ENCODE data around the gene DNAJC10. TPM values are rescaled to one million over a fixed set of nuclear protein-coding genes. Genes with fewer than 3 reads are reported as not detected.
"Not testable (repeated sequence)": the region's sequence is repeated elsewhere in the genome, so short reads cannot be mapped to it uniquely, and the experiment has no call there.

The DNAJC10 gene
- total RNA-seq, 1 donor from 2014 or later, result 55.8 TPM

- TF ChIP-seq CTCF (IDR thresholded peaks at IDR 0.05; ENCODE audit: borderline replicate concordance), result no peak
- Histone ChIP-seq H3K9me3 (replicated peaks) (no peaks in the 10 kb centered on the region), H3K27me3 (ENCODE audit: low read depth) (no peaks in the 10 kb centered on the region), H3K27ac (replicated peaks) (peak overlapping the region; percentile 91), H3K4me3 (peak overlapping the region; percentile 97), H3K36me3 (peaks cover 20% of the 10 kb centered on the region), H3K4me1 (peaks cover 44% of the 10 kb centered on the region)
- intact Hi-C loops (cut with micrococcal nuclease), result no loop called here
- no peak for DNase-seq
Observed at GRCh38 chr2:182716650-182716979, 558 bp downstream of the DNAJC10 start.

- Histone ChIP-seq H3K9me3 (replicated peaks) (no peaks in the 10 kb centered on the region), H3K27ac (replicated peaks) (peak overlapping the region; percentile 91), H3K4me3 (peak overlapping the region; percentile 97), H3K36me3 (peaks cover 28% of the 10 kb centered on the region), H3K27me3 (ENCODE audit: low read depth) (no peaks in the 10 kb centered on the region), H3K4me1 (peaks cover 44% of the 10 kb centered on the region)
- TF ChIP-seq CTCF (IDR thresholded peaks at IDR 0.05; ENCODE audit: borderline replicate concordance), result no peak
- no peak for DNase-seq
- intact Hi-C loops (cut with micrococcal nuclease), result no loop called here
Observed at GRCh38 chr2:182717416-182717815, 1.4 kb downstream of the DNAJC10 start.

GRCh38 chr2:182717816-182718215, 1.8 kb downstream of the DNAJC10 start:
- H3K9me3 ChIP-seq (replicated peaks), result no peaks in the 10 kb centered on the region
- H3K36me3 ChIP-seq, result peaks cover 32% of the 10 kb centered on the region
- intact Hi-C loops (cut with micrococcal nuclease), result no loop called here
- no peaks in the 10 kb centered on the region for H3K27me3 ChIP-seq (ENCODE audit: low read depth)
- H3K4me1 ChIP-seq, result peaks cover 44% of the 10 kb centered on the region
- no peak for DNase-seq
- TF ChIP-seq CTCF (IDR thresholded peaks at IDR 0.05; ENCODE audit: borderline replicate concordance), result no peak
- H3K4me3 ChIP-seq, result peak overlapping the region; percentile 97
- peak overlapping the region; percentile 91 for H3K27ac ChIP-seq (replicated peaks)

GRCh38 chr2:182718459-182718858, 2.4 kb downstream of the DNAJC10 start:
- H3K27ac ChIP-seq (replicated peaks), result no peak overlapping the region
- peaks cover 38% of the 10 kb centered on the region for H3K36me3 ChIP-seq
- intact Hi-C loops (cut with micrococcal nuclease), result no loop called here
- no peak for DNase-seq
- H3K4me1 ChIP-seq, result peaks cover 44% of the 10 kb centered on the region
- no peak for TF ChIP-seq CTCF (IDR thresholded peaks at IDR 0.05; ENCODE audit: borderline replicate concordance)
- H3K9me3 ChIP-seq (replicated peaks), result no peaks in the 10 kb centered on the region
- H3K4me3 ChIP-seq, result no peak overlapping the region
- no peaks in the 10 kb centered on the region for H3K27me3 ChIP-seq (ENCODE audit: low read depth)

- H3K9me3 ChIP-seq (replicated peaks); H3K4me3 ChIP-seq; intact Hi-C loops (cut with micrococcal nuclease); DNase-seq; H3K27ac ChIP-seq (replicated peaks); H3K27me3 ChIP-seq (ENCODE audit: low read depth): not testable (repeated sequence)
- Histone ChIP-seq H3K4me1 (peaks cover 44% of the 10 kb centered on the region), H3K36me3 (peaks cover 44% of the 10 kb centered on the region)
Observed at GRCh38 chr2:182719116-182719515, 3.1 kb downstream of the DNAJC10 start.

- Histone ChIP-seq H3K36me3 (peaks cover 78% of the 10 kb centered on the region), H3K27ac (replicated peaks) (no peak overlapping the region), H3K4me3 (no peak overlapping the region), H3K4me1 (no peaks in the 10 kb centered on the region), H3K9me3 (replicated peaks) (no peaks in the 10 kb centered on the region), H3K27me3 (ENCODE audit: low read depth) (no peaks in the 10 kb centered on the region)
- DNase-seq, result no peak
- intact Hi-C loops (cut with micrococcal nuclease), result no loop called here
- TF ChIP-seq CTCF (IDR thresholded peaks at IDR 0.05; ENCODE audit: borderline replicate concordance), result no peak
Observed at GRCh38 chr2:182724656-182725055, 8.6 kb downstream of the DNAJC10 start.

Measured in left ventricle myocardium inferior (tissue), 1 donor.